Neural cell (in vitro differentiated cells): ENCODE measurements around the gene FMO2.

ENCODE experiments used
- CTCF ChIP-seq: fragments of 450-650 bp; IDR thresholded peaks from 2 replicates; pipeline ENCODE4 v1.5.1; 2014; ENCODE audit warnings: antibody characterized with exemption, mild to moderate bottlenecking, moderate library complexity; ENCODE audit not compliant: poor library complexity, severe bottlenecking
- EZH2 ChIP-seq: fragments of 200-600, 300-800 bp; shearing (Covaris generic), sonication (generic); IDR thresholded peaks from 2 replicates; pipeline ENCODE4 v1.6.1; 2014; ENCODE audit warnings: antibody characterized with exemption, low read length, borderline replicate concordance, mild to moderate bottlenecking; ENCODE audit not compliant: insufficient read depth, poor library complexity, severe bottlenecking

GRCh38 chr1:171150156-171150555 is 34.9 kb upstream of the FMO2 start:
- TF ChIP-seq EZH2 (no peak), CTCF (no peak)
